ENCODE data around the gene RINT1. TPM values are rescaled to one million over a fixed set of nuclear protein-coding genes. Genes with fewer than 3 reads are reported as not detected.

RINT1 gene
- total RNA-seq, 1 donor from 2014 or later, result 28.1 TPM

- no peak for DNase-seq (ENCODE audit: low read depth)
- no peak overlapping the region for H3K4me3 ChIP-seq (ENCODE audit: insufficient read depth, low read depth, low read length)
- Mint-ChIP-seq H3K27ac (ENCODE audit: unreplicated experiment) (no peak overlapping the region), H3K27me3 (ENCODE audit: low read depth, unreplicated experiment) (no peaks in the 10 kb centered on the region), H3K9me3 (ENCODE audit: unreplicated experiment) (peaks cover 3% of the 10 kb centered on the region), H3K4me1 (ENCODE audit: low read depth, unreplicated experiment) (peaks cover 6% of the 10 kb centered on the region), H3K4me3 (ENCODE audit: unreplicated experiment) (no peak overlapping the region), H3K36me3 (ENCODE audit: low read depth, unreplicated experiment) (no peaks in the 10 kb centered on the region)
- H3K4me2 ChIP-seq (ENCODE audit: low read length), result no peak overlapping the region
- H3K9me3 ChIP-seq (ENCODE audit: insufficient read depth, low read depth, low read length), result no peaks in the 10 kb centered on the region
- no peak overlapping the region for H3K9ac ChIP-seq (ENCODE audit: low read length)
- H4K20me1 ChIP-seq (ENCODE audit: insufficient read depth, low read length), result no peaks in the 10 kb centered on the region
- H3K27ac ChIP-seq (ENCODE audit: low read depth, low read length), result no peak overlapping the region
- H2AFZ ChIP-seq (ENCODE audit: low read depth, low read length), result no peak overlapping the region
- H3K36me3 ChIP-seq (ENCODE audit: insufficient read depth, low read length), result no peaks in the 10 kb centered on the region
- no peaks in the 10 kb centered on the region for H3K4me1 ChIP-seq (ENCODE audit: insufficient read depth, low read length)
- H3K27me3 ChIP-seq (ENCODE audit: insufficient read depth, low read length), result no peaks in the 10 kb centered on the region
- no peak for TF ChIP-seq CTCF (IDR thresholded peaks at IDR 0.05; ENCODE audit: insufficient read depth, low read depth, low read length)
- TF ChIP-seq EZH2 (IDR thresholded peaks at IDR 0.05; ENCODE audit: insufficient read depth, low read length), result no peak
- no peaks in the 10 kb centered on the region for H3K79me2 ChIP-seq (ENCODE audit: insufficient read depth, low read length)
- FAIRE-seq, result no peak
These were observed 67.5 kb downstream of the RINT1 start for GRCh38 chr7:105599551-105599950.

GRCh38 chr7:105600720-105601550, 68.9 kb downstream of the RINT1 start:
- Histone ChIP-seq H2AFZ (ENCODE audit: low read depth, low read length) (no peak overlapping the region), H3K4me1 (ENCODE audit: insufficient read depth, low read length) (no peaks in the 10 kb centered on the region), H3K79me2 (ENCODE audit: insufficient read depth, low read length) (no peaks in the 10 kb centered on the region), H3K9ac (ENCODE audit: low read length) (no peak overlapping the region), H4K20me1 (ENCODE audit: insufficient read depth, low read length) (no peaks in the 10 kb centered on the region), H3K36me3 (ENCODE audit: insufficient read depth, low read length) (no peaks in the 10 kb centered on the region), H3K27me3 (ENCODE audit: insufficient read depth, low read length) (no peaks in the 10 kb centered on the region), H3K9me3 (ENCODE audit: insufficient read depth, low read depth, low read length) (no peaks in the 10 kb centered on the region), H3K4me2 (ENCODE audit: low read length) (no peak overlapping the region), H3K4me3 (ENCODE audit: insufficient read depth, low read depth, low read length) (no peak overlapping the region), H3K27ac (ENCODE audit: low read depth, low read length) (no peak overlapping the region)
- Mint-ChIP-seq H3K4me3 (ENCODE audit: unreplicated experiment) (no peak overlapping the region), H3K27ac (ENCODE audit: unreplicated experiment) (no peak overlapping the region), H3K36me3 (ENCODE audit: low read depth, unreplicated experiment) (no peaks in the 10 kb centered on the region), H3K9me3 (ENCODE audit: unreplicated experiment) (peaks cover 3% of the 10 kb centered on the region), H3K27me3 (ENCODE audit: low read depth, unreplicated experiment) (no peaks in the 10 kb centered on the region), H3K4me1 (ENCODE audit: low read depth, unreplicated experiment) (peaks cover 6% of the 10 kb centered on the region)
- DNase-seq (ENCODE audit: low read depth), result no peak
- TF ChIP-seq EZH2 (IDR thresholded peaks at IDR 0.05; ENCODE audit: insufficient read depth, low read length) (no peak), CTCF (IDR thresholded peaks at IDR 0.05; ENCODE audit: insufficient read depth, low read depth, low read length) (no peak)
- no peak for FAIRE-seq
